C4-2B (cell line): ENCODE data around the gene MRPL37.

Experiments
- ZFX ChIP-seq: fragments of 450-650 bp; IDR thresholded peaks from 2 replicates; pipeline ENCODE4 v1.6.1; 2017
- TF ChIP-seq, protein P1 (sequence below): fragments of 450-650 bp; conservative IDR thresholded peaks from 2 replicates; pipeline ENCODE4 v1.5.1; 2017; ENCODE audit warnings: mild to moderate bottlenecking

DNA sequence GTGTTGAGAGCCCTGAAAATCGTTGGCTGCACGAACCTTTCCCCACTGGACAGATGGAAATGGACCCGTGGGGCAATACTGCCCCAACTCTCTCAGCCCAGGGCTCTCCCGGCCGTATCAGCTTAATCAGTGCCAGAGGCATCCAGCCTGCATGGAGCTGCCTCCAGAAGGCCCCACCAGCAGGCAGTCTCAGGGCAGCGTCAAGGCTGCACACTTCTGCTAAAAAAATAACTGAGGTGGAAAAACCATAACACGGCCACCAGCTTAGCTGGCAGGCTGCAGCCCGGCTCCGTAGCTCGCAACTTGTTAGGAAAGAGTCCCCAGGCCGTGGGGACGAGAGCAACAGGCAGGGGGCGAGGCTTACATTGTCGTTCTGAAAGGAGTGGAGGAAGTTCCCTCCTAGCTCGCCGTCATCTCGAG, 27.9 kb downstream of the MRPL37 start:
- TF ChIP-seq, protein P1, sequence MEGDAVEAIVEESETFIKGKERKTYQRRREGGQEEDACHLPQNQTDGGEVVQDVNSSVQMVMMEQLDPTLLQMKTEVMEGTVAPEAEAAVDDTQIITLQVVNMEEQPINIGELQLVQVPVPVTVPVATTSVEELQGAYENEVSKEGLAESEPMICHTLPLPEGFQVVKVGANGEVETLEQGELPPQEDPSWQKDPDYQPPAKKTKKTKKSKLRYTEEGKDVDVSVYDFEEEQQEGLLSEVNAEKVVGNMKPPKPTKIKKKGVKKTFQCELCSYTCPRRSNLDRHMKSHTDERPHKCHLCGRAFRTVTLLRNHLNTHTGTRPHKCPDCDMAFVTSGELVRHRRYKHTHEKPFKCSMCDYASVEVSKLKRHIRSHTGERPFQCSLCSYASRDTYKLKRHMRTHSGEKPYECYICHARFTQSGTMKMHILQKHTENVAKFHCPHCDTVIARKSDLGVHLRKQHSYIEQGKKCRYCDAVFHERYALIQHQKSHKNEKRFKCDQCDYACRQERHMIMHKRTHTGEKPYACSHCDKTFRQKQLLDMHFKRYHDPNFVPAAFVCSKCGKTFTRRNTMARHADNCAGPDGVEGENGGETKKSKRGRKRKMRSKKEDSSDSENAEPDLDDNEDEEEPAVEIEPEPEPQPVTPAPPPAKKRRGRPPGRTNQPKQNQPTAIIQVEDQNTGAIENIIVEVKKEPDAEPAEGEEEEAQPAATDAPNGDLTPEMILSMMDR = no peak
- TF ChIP-seq ZFX = no peak
